B cell (primary cell): Measurements from ENCODE around the gene TRAPPC5. TPM values are rescaled to one million over a fixed set of nuclear protein-coding genes. Genes with fewer than 3 reads are reported as not detected.

Experiments
- ATAC-seq: fragments of 200-7000 bp; cut with Tn5 transposase; one replicate; pipeline ENCODE4 v1.10.0; 2021; ENCODE audit warnings: low read depth, mild to moderate bottlenecking, moderate number of reproducible peaks, moderate library complexity
- CTCF ChIA-PET: fragments of 350-600 bp; sonication (Branson Sonifier 250); formaldehyde crosslinking; loops from one replicate; lab custom pipeline; 2021; ENCODE audit warnings: antibody characterized with exemption, inconsistent platforms; lab: Charles Lee
- POLR2A ChIA-PET: fragments of 350-600 bp; sonication (Branson Sonifier 250); formaldehyde crosslinking; loops from one replicate; lab custom pipeline; 2021; ENCODE audit warnings: antibody characterized with exemption; lab: Charles Lee
- DNase-seq: peaks from one replicate; pipeline ENCODE4 v3.0.0; 2013
- H2AFZ ChIP-seq: 2 replicates; pipeline ENCODE4 v1.6.1; 2012; ENCODE audit warnings: mild to moderate bottlenecking, low read depth, low read length; ENCODE audit not compliant: insufficient read depth, poor library complexity, severe bottlenecking
- H3K27ac ChIP-seq, 2 donors: 1 replicate in 1 of 2; 2 replicates in 1 of 2; pipeline ENCODE4 v1.5.1; 2012 to 2013; ENCODE audit warnings: low read length in 2 of 2, mild to moderate bottlenecking in 2 of 2, moderate library complexity in 1 of 2
- H3K27me3 ChIP-seq, 4 experiments: fragments of 200-600 bp in 1 of 4; sonication (generic) in 1 of 4; replicated peaks in 1 of 4; 1 replicate in 2 of 4; 2 replicates in 2 of 4; pipeline versions ENCODE4 v1.6.1 to v1.7.0; 2013 to 2016; ENCODE audit warnings: low read length in 3 of 4, mild to moderate bottlenecking in 2 of 4, mixed read lengths in 1 of 4, moderate library complexity in 1 of 4; ENCODE audit not compliant: insufficient read depth in 4 of 4, control insufficient read depth in 3 of 4; ENCODE audit errors: control extremely low read depth in 1 of 4
- H3K36me3 ChIP-seq, 2 experiments: replicated peaks in 1 of 2; 1 replicate in 1 of 2; 2 replicates in 1 of 2; pipeline versions ENCODE4 v1.6.1 to v1.7.1; 2013; ENCODE audit warnings: low read length in 1 of 2; ENCODE audit not compliant: insufficient read depth in 2 of 2, control insufficient read depth in 1 of 2; ENCODE audit errors: control extremely low read depth in 1 of 2, extremely low read depth in 1 of 2
- H3K4me1 ChIP-seq, 2 donors: fragments of 200-600 bp in 1 of 2; sonication (generic) in 1 of 2; 1 replicate in 1 of 2; 2 replicates in 1 of 2; pipeline versions ENCODE4 v1.5.1 to v1.6.1; 2013 to 2017; ENCODE audit warnings: low read length in 2 of 2; ENCODE audit not compliant: control insufficient read depth in 2 of 2, insufficient read depth in 2 of 2
- H3K4me2 ChIP-seq: replicated peaks from 2 replicates; pipeline ENCODE3; 2012; ENCODE audit warnings: mild to moderate bottlenecking, low read depth, low read length; ENCODE audit not compliant: poor library complexity, severe bottlenecking
- H3K4me3 ChIP-seq, 5 experiments: fragments of 200-600 bp in 1 of 5; sonication (generic) in 1 of 5; 1 replicate in 3 of 5; 2 replicates in 2 of 5; pipeline versions ENCODE4 v1.5.1 to v1.7.0; 2011 to 2016; ENCODE audit warnings: low read length in 4 of 5, mild to moderate bottlenecking in 4 of 5, low read depth in 2 of 5, control low read depth in 1 of 5, moderate library complexity in 1 of 5; ENCODE audit not compliant: insufficient read depth in 1 of 5; ENCODE audit errors: control extremely low read depth in 1 of 5, extremely low read depth in 1 of 5
- H3K79me2 ChIP-seq: fragments of 200-600 bp; sonication (generic); one replicate; pipeline ENCODE4 v1.6.0; 2016; ENCODE audit warnings: low read length; ENCODE audit not compliant: control insufficient read depth, insufficient read depth
- H3K9ac ChIP-seq: fragments of 200-600 bp; sonication (generic); 2 replicates; pipeline ENCODE4 v1.6.1; 2017; ENCODE audit warnings: mild to moderate bottlenecking, low read length, moderate library complexity
- H3K9me3 ChIP-seq, 3 donors: one replicate each; pipeline versions ENCODE4 v1.6.1 to v1.7.1; 2013; ENCODE audit warnings: low read length in 2 of 3; ENCODE audit not compliant: control insufficient read depth in 2 of 3, insufficient read depth in 1 of 3; ENCODE audit errors: control extremely low read depth in 1 of 3
- H4K20me1 ChIP-seq: 2 replicates; pipeline ENCODE4 v1.6.0; 2012; ENCODE audit warnings: mild to moderate bottlenecking, low read length; ENCODE audit not compliant: insufficient read depth, control insufficient read depth, poor library complexity, severe bottlenecking
- H3K27ac Mint-ChIP-seq: one replicate; pipeline ENCODE4 v1.8.0; 2021; ENCODE audit warnings: mixed read lengths
- H3K27me3 Mint-ChIP-seq: one replicate; pipeline ENCODE4 v1.8.0; 2021; ENCODE audit warnings: mixed read lengths
- H3K4me1 Mint-ChIP-seq: one replicate; pipeline ENCODE4 v1.8.0; 2021; ENCODE audit warnings: mixed read lengths
- H3K4me3 Mint-ChIP-seq: one replicate; pipeline ENCODE4 v1.8.0; 2021; ENCODE audit warnings: mixed read lengths
- H3K9me3 Mint-ChIP-seq: one replicate; pipeline ENCODE4 v1.8.0; 2022; ENCODE audit warnings: mixed read lengths; ENCODE audit not compliant: insufficient read depth
- EZH2 ChIP-seq: IDR thresholded peaks from 2 replicates; pipeline ENCODE4 v1.6.1; 2012; ENCODE audit warnings: borderline replicate concordance, low read depth, mild to moderate bottlenecking, moderate library complexity, low read length; ENCODE audit not compliant: insufficient read depth, poor library complexity, severe bottlenecking
- WGBS: methylation state at CpG from one replicate; pipeline ENCODE4 v1.1.5; 2013; ENCODE audit warnings: missing lambda C conversion rate; ENCODE audit not compliant: insufficient coverage; 5-methylcytosine and 5-hydroxymethylcytosine counted together
- intact Hi-C: fragments of 100-400 bp; cut with micrococcal nuclease; formaldehyde crosslinking; loops from one replicate; pipeline ENCODE4 v1.10.0; 2022
- polyA plus RNA-seq: library from polyadenylated mRNA; depleted of rRNA; stranded (reverse); fragments of >200 nt; gene quantifications from 2 replicates; pipeline ENCODE4 v1.2.3, GENCODE V29; 2012
- total RNA-seq, 2 donors: library from RNA; stranded (reverse); fragments of 120-200 nt in 1 of 2; gene quantifications; 1 replicate in 1 of 2; 2 replicates in 1 of 2; pipeline versions ENCODE4 v1.2.3 to v1.2.4, GENCODE V29; 2013 to 2022
- TF ChIP-seq, protein P1 (sequence below): fragments of 200-600 bp; IDR thresholded peaks from one replicate; pipeline ENCODE4 v1.8.0; 2022; ENCODE audit warnings: antibody characterized with exemption, mild to moderate bottlenecking

Gene TRAPPC5
- total and polyA plus RNA-seq, 2 donors (not counting 1 experiment from before 2014, with no cell fraction given), result 61.5 to 64.9 TPM

DNA sequence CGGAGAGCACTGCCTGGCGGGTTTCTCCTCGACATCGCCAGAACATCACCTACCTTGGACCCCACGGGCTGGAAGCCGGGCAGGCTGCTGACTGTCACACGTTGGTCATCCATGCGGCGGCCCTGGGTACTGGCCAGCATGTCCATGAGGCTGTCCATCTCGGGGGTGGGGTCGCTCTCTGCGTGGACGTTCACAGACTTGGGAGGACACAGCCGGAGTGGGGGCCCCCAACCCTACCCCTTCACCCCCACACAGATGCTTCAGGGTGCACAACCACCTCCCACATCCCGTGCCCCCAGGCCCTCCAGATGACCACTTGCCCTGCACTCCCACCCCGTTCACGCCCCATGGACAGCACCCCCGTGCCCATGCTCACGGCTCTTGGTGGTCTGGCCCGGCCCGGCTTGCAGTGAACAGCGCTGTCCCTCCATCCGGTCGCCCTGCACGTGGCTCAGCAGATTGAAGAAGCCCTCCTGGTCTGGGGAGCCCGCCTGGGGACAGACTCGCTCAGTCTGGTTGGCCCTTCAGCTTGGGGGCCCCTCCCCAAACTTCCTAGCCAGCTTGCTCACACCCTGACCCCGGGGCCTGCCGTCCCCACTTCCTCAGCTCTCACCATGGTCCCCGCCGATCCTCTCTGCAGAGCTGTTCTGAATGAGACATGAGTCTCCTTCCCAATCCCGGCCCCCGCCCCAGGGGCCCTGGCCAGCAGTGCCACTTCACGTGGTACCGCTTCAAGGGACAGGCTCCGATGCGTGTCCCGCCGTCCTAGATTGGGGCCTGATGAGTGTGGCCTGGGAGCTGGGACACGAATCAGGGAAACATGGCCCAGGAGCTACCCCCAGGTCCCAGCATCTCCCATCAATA lies 48.1 kb upstream of the TRAPPC5 start:
- WGBS, result 99% methylated on average over 40 of the region's 40 CpGs
- Mint-ChIP-seq H3K4me3 (no peak overlapping the region), H3K4me1 (peaks cover 53% of the 10 kb centered on the region), H3K9me3 (no peaks in the 10 kb centered on the region), H3K27ac (no peak overlapping the region), H3K27me3 (no peaks in the 10 kb centered on the region)
- no peak overlapping the region for H3K9ac ChIP-seq
- peaks cover 0 to 13% of the 10 kb centered on the region in 2 experiments for H3K36me3 ChIP-seq
- peaks cover 13% of the 10 kb centered on the region for H4K20me1 ChIP-seq
- TF ChIP-seq, protein P1, sequence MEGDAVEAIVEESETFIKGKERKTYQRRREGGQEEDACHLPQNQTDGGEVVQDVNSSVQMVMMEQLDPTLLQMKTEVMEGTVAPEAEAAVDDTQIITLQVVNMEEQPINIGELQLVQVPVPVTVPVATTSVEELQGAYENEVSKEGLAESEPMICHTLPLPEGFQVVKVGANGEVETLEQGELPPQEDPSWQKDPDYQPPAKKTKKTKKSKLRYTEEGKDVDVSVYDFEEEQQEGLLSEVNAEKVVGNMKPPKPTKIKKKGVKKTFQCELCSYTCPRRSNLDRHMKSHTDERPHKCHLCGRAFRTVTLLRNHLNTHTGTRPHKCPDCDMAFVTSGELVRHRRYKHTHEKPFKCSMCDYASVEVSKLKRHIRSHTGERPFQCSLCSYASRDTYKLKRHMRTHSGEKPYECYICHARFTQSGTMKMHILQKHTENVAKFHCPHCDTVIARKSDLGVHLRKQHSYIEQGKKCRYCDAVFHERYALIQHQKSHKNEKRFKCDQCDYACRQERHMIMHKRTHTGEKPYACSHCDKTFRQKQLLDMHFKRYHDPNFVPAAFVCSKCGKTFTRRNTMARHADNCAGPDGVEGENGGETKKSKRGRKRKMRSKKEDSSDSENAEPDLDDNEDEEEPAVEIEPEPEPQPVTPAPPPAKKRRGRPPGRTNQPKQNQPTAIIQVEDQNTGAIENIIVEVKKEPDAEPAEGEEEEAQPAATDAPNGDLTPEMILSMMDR, result no peak
- TF ChIP-seq EZH2, result no peak
- H3K9me3 ChIP-seq, result peaks cover 0 to 10% (median 0%) of the 10 kb centered on the region in 3 donors
- H3K4me1 ChIP-seq, result peaks cover 30 to 42% of the 10 kb centered on the region in 2 donors
- no peak overlapping the region for H3K4me2 ChIP-seq
- intact Hi-C loops, result no loop called here
- ChIA-PET CTCF (no interaction called here), POLR2A (no interaction called here)
- H2AFZ ChIP-seq, result no peak overlapping the region
- ATAC-seq (no peak), DNase-seq (no peak)
- peaks cover 88% of the 10 kb centered on the region for H3K79me2 ChIP-seq
- no peak overlapping the region for H3K27ac ChIP-seq
- no peak overlapping the region for H3K4me3 ChIP-seq
- H3K27me3 ChIP-seq, result no peaks in the 10 kb centered on the region

DNA sequence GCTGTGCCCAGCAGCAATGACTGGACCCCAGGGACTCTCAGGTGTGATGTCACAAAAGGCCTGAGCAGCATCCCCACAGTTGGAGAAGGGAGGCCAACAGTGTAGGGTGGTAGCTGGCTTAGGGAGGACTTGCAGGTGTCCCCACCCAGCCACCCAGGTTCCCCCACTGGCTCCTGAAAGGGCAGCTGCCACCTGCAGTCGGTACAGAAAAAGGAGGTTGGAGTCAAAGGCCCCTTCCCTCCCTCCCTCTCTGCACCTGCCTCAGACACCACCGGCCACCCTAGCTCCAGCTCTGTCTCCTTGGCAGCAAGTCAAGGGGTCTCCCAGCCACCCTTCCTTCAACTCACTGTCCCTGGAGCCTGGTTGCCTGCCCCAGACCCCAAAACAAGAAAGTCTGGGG lies 46.9 kb upstream of the TRAPPC5 start, which contains the start of gene PCP2:
Gene PCP2, minus strand, starts transcription at position 22 of the 400 bp plus-strand sequence. CDS start 262 bp downstream, outside the sequence.
- no peak within 1 kb of the TSS for H3K27ac ChIP-seq
- Mint-ChIP-seq H3K27me3 (no peaks in the 10 kb centered on the region), H3K4me3 (peak within 1 kb of the TSS; percentile 13), H3K4me1 (peaks cover 50% of the 10 kb centered on the region), H3K9me3 (no peaks in the 10 kb centered on the region), H3K27ac (no peak within 1 kb of the TSS)
- no peak for DNase-seq
- no peak within 1 kb of the TSS for H3K4me2 ChIP-seq
- peaks cover 2% of the 10 kb centered on the region for H4K20me1 ChIP-seq
- ATAC-seq, result no peak
- WGBS, result 63% methylated on average over 2 of the region's 2 CpGs
- ChIA-PET POLR2A (no interaction called here), CTCF (no interaction called here)
- H3K4me1 ChIP-seq, result peaks cover 29 to 37% of the 10 kb centered on the region in 2 donors
- peaks cover 0 to 10% (median 0%) of the 10 kb centered on the region in 3 donors for H3K9me3 ChIP-seq
- TF ChIP-seq, protein P1, result no peak
- H3K27me3 ChIP-seq, result no peaks in the 10 kb centered on the region
- no peak within 1 kb of the TSS for H3K4me3 ChIP-seq
- intact Hi-C loops, result no loop called here
- peaks cover 87% of the 10 kb centered on the region for H3K79me2 ChIP-seq
- H2AFZ ChIP-seq, result no peak within 1 kb of the TSS
- H3K9ac ChIP-seq, result no peak within 1 kb of the TSS
- H3K36me3 ChIP-seq, result peaks cover 0 to 10% of the 10 kb centered on the region in 2 experiments
